Motor neuron (in vitro differentiated cells): ENCODE measurements around the gene DPPA5. TPM values are rescaled to one million over a fixed set of nuclear protein-coding genes. Genes with fewer than 3 reads are reported as not detected.
"Not testable (repeated sequence)": the region's sequence is repeated elsewhere in the genome, so short reads cannot be mapped to it uniquely, and the experiment has no call there.

Experiments used
- ATAC-seq, 8 experiments: fragments of 200-7000 bp; cut with Tn5 transposase; replicated peaks in 6 of 8; 2 replicates each; pipeline ENCODE4 v1.8.0; 2021; ENCODE audit warnings: mild to moderate bottlenecking in 8 of 8, moderate library complexity in 8 of 8
- H3K27ac ChIP-seq, 2 donors: fragments of 250-450 bp; sonication (Bioruptor Pico); 2 replicates each; pipeline ENCODE4 v1.9.0; 2021; ENCODE audit warnings: antibody characterized with exemption in 2 of 2, mild to moderate bottlenecking in 2 of 2, moderate library complexity in 1 of 2
- H3K4me1 ChIP-seq, 2 donors: fragments of 250-450 bp; sonication (Bioruptor Pico); replicated peaks in 1 of 2; 2 replicates each; pipeline ENCODE4 v1.6.1; 2021; ENCODE audit warnings: antibody characterized with exemption in 2 of 2, mild to moderate bottlenecking in 2 of 2, moderate library complexity in 1 of 2
- H3K4me3 ChIP-seq, 5 donors: fragments of 250-450 bp; sonication (Bioruptor Pico); 2 replicates each; pipeline ENCODE4 v1.9.0; 2021; ENCODE audit warnings: antibody characterized with exemption in 5 of 5, mild to moderate bottlenecking in 5 of 5, moderate library complexity in 4 of 5
- WGBS, 10 experiments: fragments of 450-650 bp; shearing (Covaris generic); methylation state at CpG; one replicate each; pipeline ENCODE4 v1.0.0; 2022; 5-methylcytosine and 5-hydroxymethylcytosine counted together
- in situ Hi-C, 9 experiments: fragments of 400-800 bp; cut with MboI; loops; one replicate each; pipeline ENCODE4 v1.15.0; 2021; ENCODE audit warnings: low sequenced_read_pairs in 9 of 9, low pct_unique_long_range_greater_than_20kb in 2 of 9; ENCODE audit not compliant: unreplicated experiment in 9 of 9
- total RNA-seq, 8 experiments: library from RNA; unstranded; fragments of 300-600 nt; gene quantifications; 2 replicates each; pipeline versions ENCODE4 v1.2.3 to v1.2.4, GENCODE V29; 2022

The DPPA5 gene, protein sequence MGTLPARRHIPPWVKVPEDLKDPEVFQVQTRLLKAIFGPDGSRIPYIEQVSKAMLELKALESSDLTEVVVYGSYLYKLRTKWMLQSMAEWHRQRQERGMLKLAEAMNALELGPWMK
- total RNA-seq = not detected

DNA sequence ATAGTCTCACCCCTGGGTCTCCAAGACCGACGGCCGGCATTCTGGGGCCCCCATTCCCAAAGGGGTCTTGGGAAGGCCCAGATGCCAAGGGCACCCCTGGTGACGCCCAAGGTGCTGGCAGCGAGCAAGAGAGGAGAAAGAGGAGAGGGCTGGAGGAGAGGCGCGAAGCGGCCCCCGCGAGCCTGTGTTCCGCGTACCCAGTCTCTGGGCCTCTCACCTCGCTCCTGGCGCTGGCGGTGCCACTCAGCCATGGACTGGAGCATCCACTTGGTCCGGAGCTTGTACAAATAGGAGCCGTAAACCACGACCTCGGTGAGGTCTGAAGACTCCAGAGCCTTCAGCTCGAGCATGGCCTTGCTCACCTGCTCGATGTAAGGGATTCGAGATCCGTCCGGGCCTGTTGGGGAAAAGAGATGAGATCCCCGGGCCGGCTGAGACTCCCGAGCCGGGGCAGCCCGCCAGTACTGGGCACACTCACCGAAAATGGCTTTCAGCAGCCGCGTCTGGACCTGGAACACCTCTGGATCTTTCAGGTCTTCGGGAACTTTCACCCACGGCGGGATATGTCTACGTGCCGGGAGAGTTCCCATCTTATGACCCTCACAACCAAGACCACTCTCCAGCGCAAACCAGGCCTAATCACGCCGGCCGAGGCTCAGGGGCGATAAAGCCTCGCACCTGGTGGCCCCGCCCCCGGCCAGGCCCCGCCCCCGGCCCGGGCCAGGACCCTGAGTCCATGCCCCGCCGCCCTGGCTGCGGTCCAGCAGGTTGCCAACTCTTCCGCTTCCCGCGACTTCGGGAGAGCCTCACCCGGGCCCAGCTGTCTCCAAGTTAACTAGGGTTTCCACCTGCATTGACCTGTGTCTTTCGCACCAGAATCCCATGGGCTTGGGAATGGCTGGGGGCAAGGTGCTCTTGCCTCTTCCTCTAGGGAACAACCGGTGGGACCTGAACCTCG is at the start of gene DPPA5:
DPPA5 (minus strand) TSS at position 641 of the 958 bp plus-strand sequence; CDS start at position 590, 51 bp downstream.
- 60 to 100% (median 89%) methylated on average over 1 to 25 of the region's 59 CpGs; no CpG with 5 or more reads in 3 of the 10 experiments for WGBS, 10 experiments
- Histone ChIP-seq H3K4me1 (peaks cover 0 to 2% of the 10 kb centered on the region in 2 donors), H3K27ac (no peak within 1 kb of the TSS), H3K4me3 (no peak within 1 kb of the TSS)
- ATAC-seq = no peak
- in situ Hi-C loops = no loop called here

DNA sequence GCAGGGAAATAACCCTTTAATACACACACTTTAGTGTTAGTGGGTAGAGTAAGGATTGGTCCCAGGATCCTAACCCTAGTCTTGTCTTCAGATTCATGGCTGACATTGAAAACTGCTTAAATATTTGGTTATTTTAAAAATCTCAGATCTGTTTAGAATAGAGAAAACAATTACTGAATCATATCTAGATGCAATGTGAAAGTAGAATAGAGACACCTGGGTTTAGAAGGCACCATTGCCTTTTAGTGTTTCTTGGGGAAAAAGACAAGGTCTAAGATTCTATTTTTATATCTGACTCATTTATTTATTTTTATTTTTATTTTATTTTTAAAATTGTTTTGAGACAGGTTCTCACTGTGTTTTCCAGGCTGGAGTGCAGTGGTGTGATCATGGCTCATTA is 46.6 kb upstream of the DPPA5 start:
- H3K4me1 ChIP-seq = no peaks in the 10 kb centered on the region
- ATAC-seq = no peak
- H3K27ac ChIP-seq = no peak overlapping the region
- in situ Hi-C loops = no loop called here
- H3K4me3 ChIP-seq = no peak overlapping the region

DNA sequence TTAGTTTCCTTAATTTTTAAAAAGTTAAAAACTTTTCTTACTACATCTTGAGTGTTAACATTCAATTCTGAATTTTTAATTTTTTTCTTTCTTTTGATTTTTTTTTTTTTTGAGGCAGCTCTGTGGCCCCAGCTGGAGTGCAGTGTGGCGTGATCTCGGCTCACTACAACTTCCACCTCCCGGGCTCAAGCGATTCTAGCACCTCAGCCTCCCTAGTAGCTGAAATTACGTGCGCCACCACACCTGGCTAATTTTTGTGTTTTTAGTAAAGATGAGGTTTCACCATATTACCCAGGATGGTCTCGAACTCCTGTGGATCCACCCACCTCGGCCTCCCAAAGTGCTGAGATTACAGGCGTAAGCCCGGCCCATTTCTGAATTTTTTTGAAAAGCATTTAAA is 41.8 kb upstream of the DPPA5 start:
- 67 to 99% (median 94%) methylated on average over 3 to 10 of the region's 10 CpGs for WGBS, 10 experiments
- Histone ChIP-seq H3K27ac (no peak overlapping the region), H3K4me3 (no peak overlapping the region), H3K4me1 (no peaks in the 10 kb centered on the region)
- ATAC-seq = no peak
- in situ Hi-C loops = no loop called here

DNA sequence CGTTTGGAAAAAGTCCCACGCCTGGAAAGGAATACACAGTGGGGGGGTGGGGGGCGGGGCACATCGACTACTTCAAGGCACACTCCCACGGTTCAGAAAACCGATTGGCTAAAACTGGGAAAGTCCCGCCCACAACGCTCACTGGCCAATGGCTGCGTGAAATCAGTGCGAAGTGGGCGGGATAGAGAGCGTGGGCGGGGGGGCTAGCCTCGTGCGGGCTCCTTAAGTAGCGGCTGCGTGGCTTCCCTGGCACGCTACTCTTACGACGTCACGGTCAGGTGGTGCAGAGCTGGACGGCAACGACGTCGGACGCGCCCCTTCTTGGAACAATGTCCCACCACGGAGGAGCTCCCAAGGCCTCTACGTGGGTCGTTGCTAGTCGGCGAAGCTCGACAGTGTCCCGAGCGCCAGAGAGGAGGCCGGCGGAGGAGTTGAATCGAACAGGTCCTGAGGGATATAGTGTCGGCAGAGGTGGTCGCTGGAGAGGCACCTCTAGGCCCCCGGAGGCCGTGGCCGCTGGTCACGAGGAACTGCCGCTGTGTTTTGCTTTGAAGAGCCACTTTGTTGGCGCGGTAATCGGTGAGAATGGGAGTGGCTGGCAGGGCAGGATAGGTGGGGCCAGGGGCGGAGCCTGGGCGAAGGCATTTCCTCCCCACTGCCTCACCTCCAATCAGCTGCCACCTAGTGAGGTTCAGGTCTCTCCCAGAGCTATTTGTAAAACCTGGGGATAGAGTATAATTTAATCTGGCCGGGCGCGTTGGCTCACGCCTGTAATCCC is 40.7 kb upstream of the DPPA5 start, which contains the start of gene DDX43:
DDX43 (plus strand) TSS at position 252 of the 778 bp plus-strand sequence; CDS start at position 330, 78 bp downstream.
- ATAC-seq = peak in 1 of 8 experiments; percentile 56
- no peak within 1 kb of the TSS for H3K27ac ChIP-seq
- WGBS, 10 experiments = 89 to 100% (median 94%) methylated on average over 2 to 14 of the region's 54 CpGs; no CpG with 5 or more reads in 3 of the 10 experiments
- no peak within 1 kb of the TSS for H3K4me3 ChIP-seq
- in situ Hi-C loops = no loop called here
- H3K4me1 ChIP-seq = no peaks in the 10 kb centered on the region

DNA sequence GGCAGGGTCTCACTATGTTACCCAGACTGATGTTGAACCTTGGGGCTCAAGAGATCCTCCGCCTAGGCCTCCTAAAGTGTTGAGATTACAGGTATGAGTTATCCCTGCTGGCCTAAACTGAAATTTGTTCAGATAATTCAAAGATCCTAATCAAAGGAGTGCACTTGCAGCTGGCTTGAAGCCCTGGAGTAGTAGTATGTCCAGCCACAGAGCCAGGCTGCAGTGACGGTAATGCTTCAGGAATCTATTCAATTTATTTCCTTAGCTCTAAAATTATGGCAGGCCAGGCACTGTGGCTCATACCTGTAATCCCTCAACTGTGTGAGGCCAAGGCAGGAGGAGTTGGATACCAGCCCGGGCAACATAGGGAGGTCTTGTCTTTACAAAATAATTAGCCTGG is 39.2 kb upstream of the DPPA5 start:
- WGBS, 10 experiments = 75 to 100% (median 100%) methylated on average over 1 to 3 of the region's 3 CpGs; no CpG with 5 or more reads in 3 of the 10 experiments
- Histone ChIP-seq H3K4me1 (no peaks in the 10 kb centered on the region), H3K4me3 (no peak overlapping the region), H3K27ac (no peak overlapping the region)
- in situ Hi-C loops = no loop called here
- no peak for ATAC-seq

DNA sequence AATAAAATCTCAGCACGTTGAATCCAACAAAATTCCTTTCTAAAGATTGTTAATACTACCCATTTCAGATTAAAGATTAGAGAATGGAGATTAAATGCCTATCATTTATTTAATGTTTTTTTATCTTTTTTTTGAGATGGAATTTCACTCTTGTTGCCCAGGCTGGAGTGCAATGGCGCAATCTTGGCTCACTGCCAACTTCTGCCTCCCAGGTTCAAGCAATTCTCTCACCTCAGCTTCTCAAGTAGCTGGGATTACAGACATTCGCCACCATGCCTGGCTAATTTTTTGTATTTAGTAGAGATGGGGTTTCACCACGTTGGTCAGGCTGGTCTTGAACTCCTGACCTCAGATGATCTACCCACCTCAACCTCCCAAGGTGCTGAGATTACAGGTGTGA is 38.1 kb upstream of the DPPA5 start:
- H3K4me1 ChIP-seq, H3K4me3 ChIP-seq, ATAC-seq, in situ Hi-C loops, H3K27ac ChIP-seq: not testable (repeated sequence)
- 14 to 98% (median 63%) methylated on average over 1 to 4 of the region's 4 CpGs; no CpG with 5 or more reads in 2 of the 10 experiments for WGBS, 10 experiments

DNA sequence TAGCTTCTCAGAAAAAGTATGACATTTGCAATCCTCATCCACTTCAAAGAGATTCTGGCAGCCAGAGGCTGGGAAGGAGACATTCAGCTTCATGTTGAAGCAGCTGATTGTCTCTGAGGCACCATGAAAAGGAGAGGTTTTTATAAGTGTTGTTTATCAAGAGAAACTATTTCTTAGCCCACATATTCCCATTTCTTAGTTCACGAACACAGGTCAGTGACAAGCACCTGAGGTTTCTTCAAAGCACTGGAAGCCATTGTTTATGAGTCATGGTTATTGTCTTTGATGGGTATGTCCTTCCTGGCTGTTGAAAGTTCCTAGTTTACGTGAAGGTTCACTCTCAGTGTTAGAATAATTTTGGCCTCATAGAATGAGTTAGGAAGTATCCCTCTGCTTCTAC is 37.6 kb upstream of the DPPA5 start:
- no peak overlapping the region for H3K4me3 ChIP-seq
- H3K4me1 ChIP-seq = no peaks in the 10 kb centered on the region
- in situ Hi-C loops = no loop called here
- 67 to 96% (median 75%) methylated on average over 1 to 2 of the region's 2 CpGs; no CpG with 5 or more reads in 2 of the 10 experiments for WGBS, 10 experiments
- H3K27ac ChIP-seq = no peak overlapping the region
- ATAC-seq = no peak

DNA sequence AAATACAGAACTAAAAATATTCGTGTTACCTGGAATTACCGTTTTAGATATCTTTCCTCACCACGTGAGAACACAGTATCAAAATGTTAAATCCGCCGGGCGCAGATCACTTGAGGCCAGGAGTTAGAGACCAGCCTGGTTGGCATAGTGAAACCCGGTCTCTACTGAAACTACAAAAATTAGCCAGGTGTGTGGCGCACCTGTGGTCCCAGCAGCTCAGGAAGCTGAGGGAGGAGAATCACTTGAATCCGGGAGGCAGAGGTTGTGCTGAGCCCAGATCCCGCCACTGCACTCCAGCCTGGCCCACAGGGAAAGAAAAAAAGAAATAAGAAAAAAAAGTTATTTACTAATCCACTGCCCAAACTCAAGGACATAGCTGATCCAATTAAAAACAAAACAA is 35.8 kb upstream of the DPPA5 start:
- Histone ChIP-seq H3K4me3 (no peak overlapping the region), H3K27ac (no peak overlapping the region), H3K4me1 (no peaks in the 10 kb centered on the region)
- WGBS, 10 experiments = 63 to 100% (median 83%) methylated on average over 1 to 6 of the region's 10 CpGs; no CpG with 5 or more reads in 4 of the 10 experiments
- in situ Hi-C loops = no loop called here
- no peak for ATAC-seq

DNA sequence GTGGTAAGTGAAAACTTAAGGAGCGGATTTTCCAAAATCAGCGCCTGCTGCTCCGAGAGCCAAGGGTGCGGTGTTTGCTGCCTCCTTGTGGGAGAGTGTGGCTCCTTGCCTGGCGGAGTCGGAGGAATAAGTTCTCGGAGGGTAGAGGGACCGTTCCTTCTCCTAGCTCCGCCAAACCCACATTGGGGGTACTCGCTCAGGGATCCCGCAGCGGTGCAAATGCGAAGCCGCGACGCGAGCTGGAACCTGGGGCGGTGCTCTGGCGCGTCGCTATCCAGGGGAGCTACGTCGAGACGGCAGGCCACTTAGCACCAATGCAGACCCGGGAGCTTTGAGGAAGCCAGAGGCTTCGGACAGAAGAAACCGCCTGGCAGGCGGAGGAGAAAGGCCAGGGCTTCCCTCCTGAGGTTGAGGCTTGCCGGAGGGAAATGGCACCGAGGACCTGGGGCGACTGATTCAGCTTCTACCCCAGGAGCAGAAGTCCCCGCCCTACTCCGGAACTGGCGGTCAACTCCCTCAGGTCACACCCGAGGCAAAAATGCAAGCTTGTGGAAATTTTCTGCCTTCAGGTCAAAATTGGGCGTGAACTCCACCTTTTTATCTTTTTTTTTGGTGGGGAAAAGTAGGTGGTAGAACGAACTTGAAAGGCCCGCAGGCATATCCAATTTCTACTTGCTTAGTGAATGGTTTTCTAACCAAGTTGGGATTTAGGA is 34.9 kb upstream of the DPPA5 start:
- in situ Hi-C loops = no loop called here
- ATAC-seq = peak; percentile 81 to 97 (median 84)
- Histone ChIP-seq H3K4me1 (no peaks in the 10 kb centered on the region), H3K27ac (no peak overlapping the region), H3K4me3 (peak overlapping the region; percentile 18 to 48 (median 37))
- WGBS, 10 experiments = 0 to 80% (median 11%) methylated on average over 1 to 16 of the region's 38 CpGs; no CpG with 5 or more reads in 2 of the 10 experiments

DNA sequence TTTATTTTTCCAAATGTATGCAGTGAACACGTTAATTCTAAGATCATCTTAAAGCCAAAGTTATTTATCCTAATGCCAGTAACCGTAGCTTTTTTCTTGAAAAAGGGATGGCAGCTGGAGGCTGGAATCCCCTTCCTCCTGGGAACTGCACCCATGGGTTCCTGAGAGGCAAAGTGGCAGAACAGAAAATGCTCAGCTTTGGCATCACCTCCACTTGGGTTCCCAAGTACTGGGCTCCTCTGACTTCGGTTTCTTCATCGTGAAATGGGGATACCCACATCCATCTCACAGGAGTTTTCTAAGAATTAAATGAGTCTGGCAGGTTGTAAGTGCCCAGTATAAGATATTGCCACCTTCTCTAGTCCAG is 34.3 kb upstream of the DPPA5 start:
- H3K4me1 ChIP-seq = no peaks in the 10 kb centered on the region
- in situ Hi-C loops = no loop called here
- peak in 7 of 8 experiments; percentile 5 to 48 (median 20) for ATAC-seq
- no peak overlapping the region for H3K27ac ChIP-seq
- WGBS, 10 experiments = 30 to 90% (median 47%) methylated on average over 2 to 4 of the region's 4 CpGs; no CpG with 5 or more reads in 1 of the 10 experiments
- H3K4me3 ChIP-seq = peak overlapping the region in 4 of 5 donors; percentile 36 to 48 (median 38)

DNA sequence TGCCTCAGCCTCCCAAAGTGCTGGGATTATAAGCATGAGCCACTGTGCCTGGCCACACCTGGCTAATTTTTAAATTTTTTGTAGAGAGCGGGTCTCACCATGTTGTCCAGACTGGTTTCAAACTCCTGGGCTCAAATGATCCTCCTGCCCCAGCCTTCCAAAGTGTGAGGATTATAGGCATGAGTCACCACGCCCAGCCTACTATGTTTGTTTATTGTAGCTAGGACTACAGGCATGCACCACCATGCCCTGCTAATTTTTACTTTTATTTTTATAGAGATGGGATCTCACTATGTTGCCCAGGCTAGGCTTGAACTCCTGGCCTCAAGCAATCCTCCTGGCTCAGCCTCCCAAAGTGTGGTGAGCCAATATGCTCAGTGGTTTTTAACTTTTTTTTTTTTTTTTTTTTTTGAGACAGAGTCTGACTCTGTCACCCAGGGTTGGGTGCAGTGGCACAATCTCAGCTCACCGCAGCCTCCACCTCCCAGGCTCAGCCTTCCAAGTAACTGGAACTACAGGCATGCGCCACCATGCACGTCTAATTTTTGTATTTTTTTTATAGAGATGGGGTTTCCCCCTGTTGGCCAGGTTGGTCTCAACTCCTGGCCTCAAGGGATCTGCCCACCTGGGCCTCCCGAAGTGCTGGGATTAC is 28.5 kb upstream of the DPPA5 start:
- WGBS, 10 experiments = 53 to 100% (median 90%) methylated on average over 1 to 4 of the region's 6 CpGs; no CpG with 5 or more reads in 1 of the 10 experiments
- in situ Hi-C loops = no loop called here
- no peaks in the 10 kb centered on the region for H3K4me1 ChIP-seq
- H3K27ac ChIP-seq = no peak overlapping the region
- ATAC-seq = peak in 2 of 8 experiments; percentile 63 to 71
- H3K4me3 ChIP-seq = no peak overlapping the region

DNA sequence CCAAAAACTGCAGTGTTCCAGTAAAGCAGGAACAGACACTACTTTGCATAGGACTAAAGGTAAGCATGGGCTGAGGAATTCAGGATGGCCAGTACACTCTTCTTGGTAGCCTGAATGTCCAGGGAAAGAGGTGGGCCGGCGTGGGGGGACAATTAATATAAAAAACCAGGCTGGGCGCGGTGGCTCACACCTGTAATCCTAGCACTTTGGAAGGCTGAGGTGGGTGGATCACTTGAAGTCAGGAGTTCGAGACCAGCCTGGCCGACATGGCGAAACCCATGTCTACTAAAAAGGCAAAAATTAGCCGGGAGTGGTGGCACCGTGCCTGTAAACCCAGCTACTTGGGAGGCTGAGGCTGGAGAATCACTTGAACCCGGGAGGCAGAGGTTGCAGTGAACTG is 27.5 kb upstream of the DPPA5 start:
- H3K4me1 ChIP-seq, ATAC-seq, in situ Hi-C loops, H3K4me3 ChIP-seq, H3K27ac ChIP-seq: not testable (repeated sequence)
- 40 to 100% (median 87%) methylated on average over 1 to 9 of the region's 10 CpGs; no CpG with 5 or more reads in 3 of the 10 experiments for WGBS, 10 experiments
